Colonic mucosa (tissue), 4 donors: ENCODE data around the gene ACTL6B. TPM values are rescaled to one million over a fixed set of nuclear protein-coding genes. Genes with fewer than 3 reads are reported as not detected.
A peak's percentile ranks its signal among the peaks of the same experiment; 100 is the strongest.

ENCODE experiments used
- DNase-seq: peaks from one replicate; pipeline ENCODE4 v3.0.0-alpha.2; 2020
- H3K27ac ChIP-seq: fragments of 200-600 bp; one replicate; pipeline ENCODE4 v1.8.0; 2021
- H3K27me3 ChIP-seq: fragments of 200-600 bp; one replicate; pipeline ENCODE4 v1.8.0; 2021
- H3K36me3 ChIP-seq: fragments of 200-600 bp; one replicate; pipeline ENCODE4 v1.8.0; 2021
- H3K4me1 ChIP-seq: fragments of 200-600 bp; one replicate; pipeline ENCODE4 v1.8.0; 2021; ENCODE audit warnings: mild to moderate bottlenecking
- H3K4me3 ChIP-seq: fragments of 200-600 bp; one replicate; pipeline ENCODE4 v1.8.0; 2021
- H3K9ac ChIP-seq, 2 donors: one replicate each; pipeline ENCODE4 v1.7.0; 2013; ENCODE audit warnings: control low read depth in 2 of 2, low read depth in 2 of 2, low read length in 2 of 2
- H3K9me3 ChIP-seq: fragments of 200-600 bp; one replicate; pipeline ENCODE4 v1.8.0; 2021
- intact Hi-C: fragments of 100-400 bp; cut with DNase I; formaldehyde crosslinking; loops from one replicate; pipeline ENCODE4 v1.14.1; 2022
- total RNA-seq, 2 donors: library from RNA; stranded (reverse); fragmentation: NEBNext Ultra II Directional in 1 of 2; extraction: Animal tissue kit (Norgen Biotek cat#: 25700) in 1 of 2; gene quantifications; one replicate each; pipeline ENCODE4 v1.2.1, GENCODE V29; 2021
- TF ChIP-seq, protein P1 (sequence below): fragments of 200-600 bp; IDR thresholded peaks from one replicate; pipeline ENCODE4 v1.8.0; 2022; ENCODE audit warnings: antibody characterized with exemption, mild to moderate bottlenecking
- donor health status: healthy.
- donor health status: DM: no; HTN: no; CAD: no.
- donor health status: DM: no; HTN: no; CAD: no.

ACTL6B gene
- total RNA-seq, 2 donors from 2014 or later = 0.29 TPM; not detected in 1

- intact Hi-C loops = loop anchor here (5.0 kb wide), 1 partner anchor 227 kb away; no protein-coding TSS in a partner anchor
- H3K27ac ChIP-seq = peak within 1 kb of the TSS; percentile 62
- peak within 1 kb of the TSS; percentile 87 for H3K4me3 ChIP-seq
- H3K36me3 ChIP-seq = no peaks in the 10 kb centered on the region
- H3K9me3 ChIP-seq = no peaks in the 10 kb centered on the region
- TF ChIP-seq, protein P1, sequence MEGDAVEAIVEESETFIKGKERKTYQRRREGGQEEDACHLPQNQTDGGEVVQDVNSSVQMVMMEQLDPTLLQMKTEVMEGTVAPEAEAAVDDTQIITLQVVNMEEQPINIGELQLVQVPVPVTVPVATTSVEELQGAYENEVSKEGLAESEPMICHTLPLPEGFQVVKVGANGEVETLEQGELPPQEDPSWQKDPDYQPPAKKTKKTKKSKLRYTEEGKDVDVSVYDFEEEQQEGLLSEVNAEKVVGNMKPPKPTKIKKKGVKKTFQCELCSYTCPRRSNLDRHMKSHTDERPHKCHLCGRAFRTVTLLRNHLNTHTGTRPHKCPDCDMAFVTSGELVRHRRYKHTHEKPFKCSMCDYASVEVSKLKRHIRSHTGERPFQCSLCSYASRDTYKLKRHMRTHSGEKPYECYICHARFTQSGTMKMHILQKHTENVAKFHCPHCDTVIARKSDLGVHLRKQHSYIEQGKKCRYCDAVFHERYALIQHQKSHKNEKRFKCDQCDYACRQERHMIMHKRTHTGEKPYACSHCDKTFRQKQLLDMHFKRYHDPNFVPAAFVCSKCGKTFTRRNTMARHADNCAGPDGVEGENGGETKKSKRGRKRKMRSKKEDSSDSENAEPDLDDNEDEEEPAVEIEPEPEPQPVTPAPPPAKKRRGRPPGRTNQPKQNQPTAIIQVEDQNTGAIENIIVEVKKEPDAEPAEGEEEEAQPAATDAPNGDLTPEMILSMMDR = no peak
- H3K4me1 ChIP-seq = peaks cover 19% of the 10 kb centered on the region
- peak; percentile 72 for DNase-seq
- no peaks in the 10 kb centered on the region for H3K27me3 ChIP-seq
- H3K9ac ChIP-seq = peak within 1 kb of the TSS; percentile 78 to 91
Measured at GRCh38 chr7:100694098-100694745, 38.0 kb upstream of the ACTL6B start, which contains the start of gene GIGYF1. Gene GIGYF1, minus strand, starts transcription at chr7:100694250. Its CDS starts 6,012 bp downstream, at chr7:100688238.

DNA sequence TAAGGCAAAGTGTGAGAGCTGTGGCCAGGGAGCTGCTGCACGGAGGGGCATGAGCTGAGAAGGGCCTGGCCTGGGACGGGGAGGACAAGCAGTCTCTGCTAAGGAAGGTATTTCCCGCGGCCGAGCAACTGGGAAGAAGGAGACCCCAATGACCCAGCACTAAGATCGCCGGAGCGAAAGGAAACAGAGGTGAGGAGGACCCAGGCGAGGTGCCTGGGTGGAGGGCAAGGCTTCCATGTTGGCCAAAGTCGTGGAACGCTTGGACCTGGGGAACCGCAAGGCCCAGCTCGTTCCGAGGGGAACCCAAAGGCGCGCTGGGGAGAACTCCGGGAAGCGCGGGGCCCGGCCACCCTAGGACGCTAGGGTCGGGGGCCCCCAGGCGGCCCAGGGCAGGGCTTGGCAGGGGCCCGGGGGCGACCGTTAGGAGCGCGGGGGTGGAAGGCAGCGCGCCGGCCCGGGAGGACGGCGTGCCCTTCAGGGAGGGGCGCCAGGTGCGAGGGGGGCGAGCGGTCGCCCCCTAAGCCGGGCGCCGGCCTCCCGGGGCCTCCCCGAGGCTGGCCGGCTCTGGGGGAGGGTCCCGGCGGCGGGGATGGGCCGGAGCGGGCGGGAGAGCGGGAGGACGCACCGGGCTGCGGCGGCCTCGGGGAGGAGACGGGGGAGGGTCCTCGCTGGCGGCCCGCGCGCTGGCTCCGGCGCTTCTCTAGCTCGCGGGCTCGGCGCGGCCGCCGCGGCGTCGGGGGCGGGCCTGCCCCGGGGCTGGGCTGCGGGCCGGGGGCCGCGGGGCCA is 37.3 kb upstream of the ACTL6B start:
- Histone ChIP-seq H3K4me1 (peaks cover 19% of the 10 kb centered on the region), H3K4me3 (peak overlapping the region; percentile 87), H3K27me3 (no peaks in the 10 kb centered on the region), H3K9me3 (no peaks in the 10 kb centered on the region), H3K36me3 (no peaks in the 10 kb centered on the region), H3K27ac (peak overlapping the region; percentile 62), H3K9ac (peak overlapping the region; percentile 78 to 91)
- intact Hi-C loops = loop anchor here (5.0 kb wide), 1 partner anchor 226 kb away; no protein-coding TSS in a partner anchor
- DNase-seq = no peak
- TF ChIP-seq, protein P1 = no peak

- Histone ChIP-seq H3K4me3 (peak overlapping the region; percentile 87), H3K9ac (peak overlapping the region; percentile 66 to 78), H3K4me1 (peaks cover 19% of the 10 kb centered on the region), H3K27me3 (no peaks in the 10 kb centered on the region), H3K36me3 (peaks cover 4% of the 10 kb centered on the region), H3K27ac (no peak overlapping the region), H3K9me3 (no peaks in the 10 kb centered on the region)
- no peak for DNase-seq
- TF ChIP-seq, protein P1 = no peak
- intact Hi-C loops = loop anchor here (5.0 kb wide), 1 partner anchor 225 kb away; no protein-coding TSS in a partner anchor
Measured at GRCh38 chr7:100692578-100692961, 36.3 kb upstream of the ACTL6B start.

DNA sequence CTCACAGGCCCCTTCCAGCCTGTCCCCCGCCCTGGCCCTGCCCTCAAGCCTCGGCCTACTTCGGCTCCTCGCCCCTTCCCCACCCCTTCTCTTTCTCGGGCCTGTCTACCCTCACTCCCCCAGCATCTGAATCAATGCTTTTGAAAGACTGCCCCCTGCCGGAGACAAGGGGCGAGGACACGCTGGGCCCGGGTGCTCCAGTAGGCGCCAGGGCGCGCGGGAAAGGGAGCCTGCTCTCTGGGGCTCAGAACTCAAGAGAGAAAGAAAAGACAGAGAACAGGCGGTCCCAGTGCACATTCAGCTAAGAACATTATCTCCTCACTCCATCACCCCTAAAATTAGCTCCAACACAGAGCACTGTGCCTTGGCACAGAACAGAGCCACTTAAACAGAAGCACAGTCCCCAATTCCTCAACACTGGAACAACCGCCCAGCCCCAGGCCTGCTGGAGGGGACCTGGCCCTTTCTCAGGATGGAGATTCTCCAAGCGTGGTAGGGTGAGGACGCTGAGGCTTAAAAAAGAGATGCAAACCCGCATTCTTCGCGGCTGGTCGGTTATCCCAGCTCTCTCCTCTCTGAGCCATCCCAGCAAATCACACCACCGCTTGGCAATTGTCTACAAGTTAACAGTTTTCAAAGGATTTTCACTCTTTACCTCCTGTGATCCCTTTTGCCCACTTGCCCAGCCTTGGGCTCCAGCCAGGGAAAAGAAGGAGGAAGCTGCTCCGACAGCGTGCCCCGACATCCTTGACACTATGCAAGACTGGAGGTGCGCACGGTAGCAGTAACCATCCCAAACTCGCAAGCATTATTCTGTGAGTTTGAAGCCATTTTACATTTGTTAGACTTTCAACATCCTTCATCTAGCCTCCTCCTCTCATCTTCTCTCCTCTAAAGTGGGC is 35.7 kb upstream of the ACTL6B start:
- Histone ChIP-seq H3K9ac (peak overlapping the region in 1 of 2 donors; percentile 66), H3K4me3 (peak overlapping the region; percentile 87), H3K9me3 (no peaks in the 10 kb centered on the region), H3K36me3 (peaks cover 10% of the 10 kb centered on the region), H3K4me1 (peaks cover 19% of the 10 kb centered on the region), H3K27me3 (no peaks in the 10 kb centered on the region), H3K27ac (no peak overlapping the region)
- TF ChIP-seq, protein P1 = peak; percentile 90
- intact Hi-C loops = loop anchor here (1.0 to 5.0 kb wide), 2 partner anchors 128 to 225 kb away; no protein-coding TSS in a partner anchor
- peak; percentile 88 for DNase-seq
